HepG2 (cell line): ENCODE data around the gene STX5. TPM values are rescaled to one million over a fixed set of nuclear protein-coding genes. Genes with fewer than 3 reads are reported as not detected.

ENCODE experiments used
- CBX1 ChIP-seq: IDR thresholded peaks from one replicate; pipeline ENCODE4 v1.6.1; 2016; ENCODE audit warnings: antibody characterized with exemption, low read depth
- CENPX ChIP-seq: sonication (generic); formaldehyde crosslinking; IDR thresholded peaks from 2 replicates; pipeline ENCODE4 v1.9.0; 2021; ENCODE audit warnings: mild to moderate bottlenecking, missing genetic modification reagents, moderate library complexity
- FOXA1 ChIP-seq, 2 experiments: fragments of 450-650 bp in 1 of 2; sonication (generic) in 1 of 2; formaldehyde crosslinking in 1 of 2; IDR thresholded peaks; 2 replicates each; pipeline versions ENCODE4 v1.4.0 to v1.6.1; 2016 to 2020; ENCODE audit warnings: missing genetic modification reagents in 1 of 2
- IRF2 ChIP-seq: IDR thresholded peaks from 2 replicates; pipeline ENCODE4 v1.6.1; 2018; ENCODE audit warnings: missing genetic modification reagents, missing compliant biosample characterization
- NR3C1 ChIP-seq: sonication (generic); formaldehyde crosslinking; IDR thresholded peaks from 2 replicates; pipeline ENCODE4 v1.4.0; 2020; ENCODE audit warnings: missing genetic modification reagents
- NRL ChIP-seq: sonication (generic); formaldehyde crosslinking; IDR thresholded peaks from 2 replicates; pipeline ENCODE4 v1.5.0; 2020; ENCODE audit warnings: missing genetic modification reagents, mild to moderate bottlenecking, moderate library complexity, borderline replicate concordance
- SP140L ChIP-seq: sonication (generic); formaldehyde crosslinking; IDR thresholded peaks from 2 replicates; pipeline ENCODE4 v1.4.0; 2020; ENCODE audit warnings: missing genetic modification reagents, borderline replicate concordance
- TRIM24 ChIP-seq: sonication (generic); formaldehyde crosslinking; IDR thresholded peaks from 2 replicates; pipeline ENCODE4 v1.8.0; 2022; ENCODE audit warnings: mild to moderate bottlenecking, missing genetic modification reagents
- ZBTB7A ChIP-seq: sonication (generic); formaldehyde crosslinking; IDR thresholded peaks from 2 replicates; pipeline ENCODE4 v1.8.0; 2022; ENCODE audit warnings: mild to moderate bottlenecking, missing genetic modification reagents
- ZMAT3 ChIP-seq: sonication (generic); formaldehyde crosslinking; conservative IDR thresholded peaks from 2 replicates; pipeline ENCODE4 v1.7.0; 2021; ENCODE audit warnings: missing genetic modification reagents
- ZNF136 ChIP-seq: sonication (generic); formaldehyde crosslinking; IDR thresholded peaks from 2 replicates; pipeline ENCODE4 v1.8.1; 2022; ENCODE audit warnings: low read depth, mild to moderate bottlenecking, moderate library complexity, missing genetic modification reagents
- ZNF235 ChIP-seq: sonication (generic); formaldehyde crosslinking; IDR thresholded peaks from 2 replicates; pipeline ENCODE4 v1.8.1; 2023; ENCODE audit warnings: mild to moderate bottlenecking, missing genetic modification reagents, borderline replicate concordance
- ZNF331 ChIP-seq: sonication (generic); formaldehyde crosslinking; IDR thresholded peaks from 2 replicates; pipeline ENCODE4 v1.4.0; 2020; ENCODE audit warnings: missing genetic modification reagents
- ZNF557 ChIP-seq: sonication (generic); formaldehyde crosslinking; IDR thresholded peaks from 2 replicates; pipeline ENCODE4 v1.4.0; 2020; ENCODE audit warnings: missing genetic modification reagents
- ZNF616 ChIP-seq: sonication (generic); formaldehyde crosslinking; IDR thresholded peaks from 2 replicates; pipeline ENCODE4 v1.5.0; 2020; ENCODE audit warnings: low read depth, mild to moderate bottlenecking, missing genetic modification reagents
- ZNF788 ChIP-seq: sonication (generic); formaldehyde crosslinking; IDR thresholded peaks from 2 replicates; pipeline ENCODE4 v1.5.0; 2020; ENCODE audit warnings: mild to moderate bottlenecking, missing genetic modification reagents, borderline replicate concordance
- polyA plus RNA-seq, 8 experiments: library from polyadenylated mRNA; depleted of rRNA in 3 of 8; stranded (reverse) in 7 of 8; unstranded in 1 of 8; fragments of >200 nt; fragmentation: Illumina TruSeq in 4 of 8; extraction: Trizol in 4 of 8; gene quantifications; 2 replicates each; pipeline versions ENCODE4 v1.2.1 to v1.2.3, GENCODE V29; 2011 to 2016; ENCODE audit warnings: low read depth in 4 of 8, missing spikeins in 1 of 8, mixed read lengths in 1 of 8; ENCODE audit not compliant: insufficient read depth in 1 of 8
- total RNA-seq, 5 experiments: library from RNA; depleted of rRNA; stranded (reverse); fragments of >200 nt; fragmentation: Illumina TruSeq; extraction: Trizol; gene quantifications; 2 replicates each; pipeline ENCODE4 v1.2.3, GENCODE V29; 2016; ENCODE audit warnings: low read depth in 1 of 5
- TF ChIP-seq, protein P1 (sequence below): sonication (generic); formaldehyde crosslinking; IDR thresholded peaks from 2 replicates; pipeline ENCODE4 v1.4.0; 2020; ENCODE audit warnings: missing genetic modification reagents
- TF ChIP-seq, protein P2 (sequence below): IDR thresholded peaks from 2 replicates; pipeline ENCODE4 v1.6.1; 2016; ENCODE audit warnings: missing biosample characterization, missing genetic modification reagents, low read depth
- TF ChIP-seq, protein P3 (sequence below): IDR thresholded peaks from 2 replicates; pipeline ENCODE4 v1.6.1; 2016; ENCODE audit warnings: missing genetic modification reagents, missing compliant biosample characterization
- TF ChIP-seq, protein P4 (sequence below): sonication (generic); formaldehyde crosslinking; IDR thresholded peaks from 2 replicates; pipeline ENCODE4 v1.8.1; 2023; ENCODE audit warnings: mild to moderate bottlenecking, inconsistent platforms, moderate library complexity, missing genetic modification reagents, borderline replicate concordance
- TF ChIP-seq, protein P5 (sequence below): sonication (generic); formaldehyde crosslinking; conservative IDR thresholded peaks from 2 replicates; pipeline ENCODE4 v1.4.0; 2020; ENCODE audit warnings: mild to moderate bottlenecking, missing genetic modification reagents, moderate library complexity

The STX5 gene
- total and polyA plus RNA-seq, 2 of the 13 experiments (the other 11 are each of a cell fraction or from before 2014, with no cell fraction given) = 26.9 to 30.0 TPM

DNA sequence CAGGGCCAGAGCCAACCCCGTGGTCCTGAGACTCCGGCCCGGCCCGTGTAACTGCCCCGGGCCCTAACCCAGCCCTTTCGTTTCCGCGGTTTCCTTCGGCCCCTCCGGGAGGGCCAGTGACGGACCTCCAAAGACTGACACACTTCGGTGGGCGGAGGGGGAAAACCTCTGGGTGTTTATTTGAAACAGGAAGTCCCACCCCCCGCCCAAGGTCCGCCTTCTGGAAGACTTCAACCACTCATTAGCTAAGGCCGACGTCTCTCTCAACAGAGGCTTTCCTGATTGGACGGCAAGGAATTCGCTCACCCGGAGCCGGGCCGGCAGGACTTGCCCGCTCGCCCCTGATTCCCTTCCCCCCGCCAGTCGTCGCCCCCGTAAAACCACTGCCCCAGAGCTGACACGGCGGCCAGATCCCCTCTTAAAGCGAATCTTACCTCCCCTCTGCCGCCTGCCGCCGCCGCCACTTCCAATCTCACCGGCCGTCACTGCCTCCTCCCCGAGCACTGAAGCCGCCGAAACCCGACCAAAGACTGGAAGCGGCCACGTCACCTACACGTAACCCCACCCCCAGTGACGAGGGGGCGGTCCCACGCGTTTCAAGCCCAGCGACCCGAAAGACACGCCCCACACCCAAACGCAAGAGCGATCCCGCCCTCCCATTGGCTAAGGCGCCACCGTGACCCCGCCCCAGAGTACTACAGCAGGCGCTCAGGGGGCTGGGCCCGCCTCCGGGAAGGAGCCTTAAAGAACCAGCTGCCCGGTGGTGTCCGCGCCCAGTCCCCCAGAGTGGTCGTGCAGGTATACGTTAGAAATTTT lies at the start of gene STX5 (continued):
- TF ChIP-seq FOXA1 (IDR thresholded peaks at IDR 0.05) (no peak), FOXA1 (CRISPR knock-in tag; IDR thresholded peaks at IDR 0.05) (peak; percentile 33; the same call in 1 of the 2 replicates), ZNF235 (no peak; the same call in 1 of the 2 replicates), NR3C1 (CRISPR knock-in tag) (no peak), SP140L (CRISPR knock-in tag) (no peak), ZNF788 (no peak; the same call in 1 of the 2 replicates), ZNF616 (no peak), CBX1 (no peak), ZBTB7A (CRISPR knock-in tag) (no peak), NRL (CRISPR knock-in tag) (no peak), CENPX (CRISPR knock-in tag) (no peak), ZMAT3 (CRISPR knock-in tag) (peak; percentile 81; the same call in 1 of the 2 replicates), ZNF136 (CRISPR knock-in tag) (no peak), ZNF557 (CRISPR knock-in tag) (no peak), ZNF331 (CRISPR knock-in tag) (peak; percentile 26; the same call in 1 of the 2 replicates), IRF2 (CRISPR knock-in tag) (peak; percentile 63; the same call in 1 of the 2 replicates), TRIM24 (CRISPR knock-in tag) (no peak)
- TF ChIP-seq, protein P1, sequence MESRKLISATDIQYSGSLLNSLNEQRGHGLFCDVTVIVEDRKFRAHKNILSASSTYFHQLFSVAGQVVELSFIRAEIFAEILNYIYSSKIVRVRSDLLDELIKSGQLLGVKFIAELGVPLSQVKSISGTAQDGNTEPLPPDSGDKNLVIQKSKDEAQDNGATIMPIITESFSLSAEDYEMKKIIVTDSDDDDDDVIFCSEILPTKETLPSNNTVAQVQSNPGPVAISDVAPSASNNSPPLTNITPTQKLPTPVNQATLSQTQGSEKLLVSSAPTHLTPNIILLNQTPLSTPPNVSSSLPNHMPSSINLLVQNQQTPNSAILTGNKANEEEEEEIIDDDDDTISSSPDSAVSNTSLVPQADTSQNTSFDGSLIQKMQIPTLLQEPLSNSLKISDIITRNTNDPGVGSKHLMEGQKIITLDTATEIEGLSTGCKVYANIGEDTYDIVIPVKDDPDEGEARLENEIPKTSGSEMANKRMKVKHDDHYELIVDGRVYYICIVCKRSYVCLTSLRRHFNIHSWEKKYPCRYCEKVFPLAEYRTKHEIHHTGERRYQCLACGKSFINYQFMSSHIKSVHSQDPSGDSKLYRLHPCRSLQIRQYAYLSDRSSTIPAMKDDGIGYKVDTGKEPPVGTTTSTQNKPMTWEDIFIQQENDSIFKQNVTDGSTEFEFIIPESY (CRISPR knock-in tag) = no peak
- TF ChIP-seq, protein P2, sequence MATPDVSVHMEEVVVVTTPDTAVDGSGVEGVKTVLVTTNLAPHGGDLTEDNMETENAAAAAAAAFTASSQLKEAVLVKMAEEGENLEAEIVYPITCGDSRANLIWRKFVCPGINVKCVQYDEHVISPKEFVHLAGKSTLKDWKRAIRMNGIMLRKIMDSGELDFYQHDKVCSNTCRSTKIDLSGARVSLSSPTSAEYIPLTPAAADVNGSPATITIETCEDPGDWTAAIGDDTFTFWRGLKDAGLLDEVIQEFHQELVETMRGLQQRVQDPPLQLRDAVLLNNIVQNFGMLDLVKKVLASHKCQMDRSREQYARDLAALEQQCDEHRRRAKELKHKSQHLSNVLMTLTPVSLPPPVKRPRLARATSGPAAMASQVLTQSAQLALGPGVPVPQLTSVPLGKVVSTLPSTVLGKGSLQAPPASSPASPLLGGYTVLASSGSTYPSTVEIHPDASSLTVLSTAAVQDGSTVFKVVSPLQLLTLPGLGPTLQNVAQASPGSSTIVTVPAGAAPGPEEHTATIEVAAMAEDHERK (CRISPR knock-in tag) = no peak
- TF ChIP-seq, protein P3, sequence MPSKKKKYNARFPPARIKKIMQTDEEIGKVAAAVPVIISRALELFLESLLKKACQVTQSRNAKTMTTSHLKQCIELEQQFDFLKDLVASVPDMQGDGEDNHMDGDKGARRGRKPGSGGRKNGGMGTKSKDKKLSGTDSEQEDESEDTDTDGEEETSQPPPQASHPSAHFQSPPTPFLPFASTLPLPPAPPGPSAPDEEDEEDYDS (CRISPR knock-in tag) = peak; percentile 99
- TF ChIP-seq, protein P4, sequence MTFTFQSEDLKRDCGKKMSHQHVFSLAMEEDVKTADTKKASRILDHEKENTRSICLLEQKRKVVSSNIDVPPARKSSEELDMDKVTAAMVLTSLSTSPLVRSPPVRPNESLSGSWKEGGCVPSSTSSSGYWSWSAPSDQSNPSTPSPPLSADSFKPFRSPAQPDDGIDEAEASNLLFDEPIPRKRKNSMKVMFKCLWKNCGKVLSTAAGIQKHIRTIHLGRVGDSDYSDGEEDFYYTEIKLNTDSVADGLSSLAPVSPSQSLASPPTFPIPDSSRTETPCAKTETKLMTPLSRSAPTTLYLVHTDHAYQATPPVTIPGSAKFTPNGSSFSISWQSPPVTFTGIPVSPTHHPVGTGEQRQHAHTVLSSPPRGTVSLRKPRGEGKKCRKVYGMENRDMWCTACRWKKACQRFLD (CRISPR knock-in tag) = no peak
- TF ChIP-seq, protein P5, sequence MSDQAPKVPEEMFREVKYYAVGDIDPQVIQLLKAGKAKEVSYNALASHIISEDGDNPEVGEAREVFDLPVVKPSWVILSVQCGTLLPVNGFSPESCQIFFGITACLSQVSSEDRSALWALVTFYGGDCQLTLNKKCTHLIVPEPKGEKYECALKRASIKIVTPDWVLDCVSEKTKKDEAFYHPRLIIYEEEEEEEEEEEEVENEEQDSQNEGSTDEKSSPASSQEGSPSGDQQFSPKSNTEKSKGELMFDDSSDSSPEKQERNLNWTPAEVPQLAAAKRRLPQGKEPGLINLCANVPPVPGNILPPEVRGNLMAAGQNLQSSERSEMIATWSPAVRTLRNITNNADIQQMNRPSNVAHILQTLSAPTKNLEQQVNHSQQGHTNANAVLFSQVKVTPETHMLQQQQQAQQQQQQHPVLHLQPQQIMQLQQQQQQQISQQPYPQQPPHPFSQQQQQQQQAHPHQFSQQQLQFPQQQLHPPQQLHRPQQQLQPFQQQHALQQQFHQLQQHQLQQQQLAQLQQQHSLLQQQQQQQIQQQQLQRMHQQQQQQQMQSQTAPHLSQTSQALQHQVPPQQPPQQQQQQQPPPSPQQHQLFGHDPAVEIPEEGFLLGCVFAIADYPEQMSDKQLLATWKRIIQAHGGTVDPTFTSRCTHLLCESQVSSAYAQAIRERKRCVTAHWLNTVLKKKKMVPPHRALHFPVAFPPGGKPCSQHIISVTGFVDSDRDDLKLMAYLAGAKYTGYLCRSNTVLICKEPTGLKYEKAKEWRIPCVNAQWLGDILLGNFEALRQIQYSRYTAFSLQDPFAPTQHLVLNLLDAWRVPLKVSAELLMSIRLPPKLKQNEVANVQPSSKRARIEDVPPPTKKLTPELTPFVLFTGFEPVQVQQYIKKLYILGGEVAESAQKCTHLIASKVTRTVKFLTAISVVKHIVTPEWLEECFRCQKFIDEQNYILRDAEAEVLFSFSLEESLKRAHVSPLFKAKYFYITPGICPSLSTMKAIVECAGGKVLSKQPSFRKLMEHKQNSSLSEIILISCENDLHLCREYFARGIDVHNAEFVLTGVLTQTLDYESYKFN (CRISPR knock-in tag) = peak; percentile 26; the same call in 1 of the 2 replicates
